Endothelial cell of umbilical vein (primary cell): ENCODE measurements around the gene RNF213. TPM values are rescaled to one million over a fixed set of nuclear protein-coding genes. Genes with fewer than 3 reads are reported as not detected.

Source experiments
- BruUV-seq: library from RNA; stranded (reverse); fragments of 400-500 nt; replicated peaks from 2 replicates; lab custom pipeline; 2021; lab: Mats Ljungman, UMichigan
- CTCF ChIA-PET: fragments of 300-600, 350-600 bp; sonication (Branson Sonifier 250); formaldehyde crosslinking; loops from one replicate; lab custom pipeline; 2021; ENCODE audit warnings: antibody characterized with exemption, inconsistent platforms; lab: Charles Lee
- POLR2A ChIA-PET: fragments of 300-600, 350-600 bp; sonication (Branson Sonifier 250); formaldehyde crosslinking; loops from one replicate; lab custom pipeline; 2021; ENCODE audit warnings: antibody characterized with exemption, inconsistent platforms; lab: Charles Lee
- DNase-seq: peaks from one replicate; pipeline ENCODE4 v3.0.0-alpha.2; 2011; ENCODE audit warnings: low read depth, low spot score
- FAIRE-seq: peaks from 2 replicates; lab custom pipeline; 2011; peaks lifted over from hg19 to GRCh38; lab: Jason Lieb, UNC
- H2AFZ ChIP-seq: 2 replicates; pipeline ENCODE4 v1.6.0; 2012; ENCODE audit warnings: low read depth, low read length, control low read depth, inconsistent platforms
- H3K27ac ChIP-seq: 2 replicates; pipeline ENCODE4 v1.5.1; 2011; ENCODE audit warnings: low read depth, mild to moderate bottlenecking, control low read depth, low read length, moderate library complexity; ENCODE audit not compliant: insufficient read depth
- H3K27me3 ChIP-seq, 2 experiments: 2 replicates each; pipeline versions ENCODE4 v1.6.0 to v1.6.1; 2011; ENCODE audit warnings: low read length in 2 of 2, mixed read lengths in 1 of 2; ENCODE audit not compliant: control insufficient read depth in 2 of 2, insufficient read depth in 2 of 2
- H3K36me3 ChIP-seq, 2 experiments: 2 replicates in 1 of 2; 3 replicates in 1 of 2; pipeline ENCODE4 v1.5.1; 2011; ENCODE audit warnings: low read length in 2 of 2, mild to moderate bottlenecking in 1 of 2, moderate library complexity in 1 of 2; ENCODE audit not compliant: control insufficient read depth in 2 of 2, insufficient read depth in 2 of 2; ENCODE audit errors: extremely low read depth in 1 of 2
- H3K4me1 ChIP-seq: 3 replicates; pipeline ENCODE4 v1.5.1; 2011; ENCODE audit warnings: mild to moderate bottlenecking, low read length; ENCODE audit not compliant: control insufficient read depth, insufficient read depth; ENCODE audit errors: extremely low read depth
- H3K4me2 ChIP-seq: 2 replicates; pipeline ENCODE4 v1.6.1; 2011; ENCODE audit warnings: low read length, control low read depth, mixed read lengths; ENCODE audit not compliant: insufficient read depth
- H3K4me3 ChIP-seq, 3 experiments: fragments of 200-600 bp in 1 of 3; sonication (generic), shearing (Covaris generic) in 1 of 3; replicated peaks in 1 of 3; 2 replicates each; pipeline ENCODE4 v1.5.1; 2011 to 2016; ENCODE audit warnings: control low read depth in 3 of 3, low read length in 3 of 3, mild to moderate bottlenecking in 2 of 3, inconsistent platforms in 1 of 3, low read depth in 1 of 3, moderate library complexity in 1 of 3; ENCODE audit not compliant: insufficient read depth in 1 of 3
- H3K79me2 ChIP-seq: 2 replicates; pipeline ENCODE4 v1.6.0; 2012; ENCODE audit warnings: low read length, inconsistent platforms; ENCODE audit not compliant: control insufficient read depth, insufficient read depth
- H3K9ac ChIP-seq: replicated peaks from 2 replicates; pipeline ENCODE3; 2011; ENCODE audit warnings: low read length, control low read depth; ENCODE audit not compliant: insufficient read depth; ENCODE audit errors: extremely low read depth
- H3K9me1 ChIP-seq: replicated peaks from 3 replicates; pipeline ENCODE4 v1.6.0; 2011; ENCODE audit warnings: mild to moderate bottlenecking, low read length; ENCODE audit not compliant: control insufficient read depth, insufficient read depth; ENCODE audit errors: extremely low read depth
- H3K9me3 ChIP-seq: replicated peaks from 2 replicates; pipeline ENCODE4 v1.5.1; 2012; ENCODE audit warnings: low read length, inconsistent platforms; ENCODE audit not compliant: control insufficient read depth, insufficient read depth
- H4K20me1 ChIP-seq: replicated peaks from 2 replicates; pipeline ENCODE3; 2011; ENCODE audit warnings: mild to moderate bottlenecking, low read length; ENCODE audit not compliant: control insufficient read depth, insufficient read depth; ENCODE audit errors: extremely low read depth
- CTCF ChIP-seq, 2 donors: IDR thresholded peaks; 1 replicate in 1 of 2; 2 replicates in 1 of 2; pipeline ENCODE4 v1.5.1; 2011; ENCODE audit warnings: low read length in 2 of 2, mild to moderate bottlenecking in 2 of 2, moderate library complexity in 2 of 2, control low read depth in 1 of 2, inconsistent platforms in 1 of 2, low read depth in 1 of 2; ENCODE audit not compliant: insufficient read depth in 1 of 2; ENCODE audit errors: extremely low read depth in 1 of 2
- EZH2 ChIP-seq: IDR thresholded peaks from 2 replicates; pipeline ENCODE4 v1.6.1; 2012; ENCODE audit warnings: borderline replicate concordance, low read depth, mild to moderate bottlenecking, moderate library complexity, low read length, inconsistent platforms; ENCODE audit not compliant: severe bottlenecking
- FOS ChIP-seq: IDR thresholded peaks from 2 replicates; pipeline ENCODE4 v1.6.1; 2011; ENCODE audit warnings: mild to moderate bottlenecking, low read length, moderate library complexity, borderline replicate concordance; ENCODE audit not compliant: insufficient read depth
- GATA2 ChIP-seq: IDR thresholded peaks from 2 replicates; pipeline ENCODE4 v1.7.0; 2011; ENCODE audit warnings: low read depth, mild to moderate bottlenecking, moderate library complexity, mixed read lengths, low read length; ENCODE audit not compliant: insufficient read length, insufficient read depth
- JUN ChIP-seq: IDR thresholded peaks from 2 replicates; pipeline ENCODE4 v1.6.1; 2011; ENCODE audit warnings: borderline replicate concordance, low read depth; ENCODE audit not compliant: insufficient read length, insufficient read depth
- MAX ChIP-seq: IDR thresholded peaks from 2 replicates; pipeline ENCODE4 v1.6.1; 2011; ENCODE audit not compliant: insufficient read depth, insufficient read length
- MYC ChIP-seq: IDR thresholded peaks from one replicate; pipeline ENCODE4 v1.6.1; 2011; ENCODE audit warnings: mild to moderate bottlenecking, low read depth, low read length
- POLR2A ChIP-seq: IDR thresholded peaks from 2 replicates; pipeline ENCODE4 v1.6.1; 2012; ENCODE audit warnings: low read depth, mild to moderate bottlenecking, control low read depth, low read length
- POLR2AphosphoS5 ChIP-seq: IDR thresholded peaks from 2 replicates; pipeline ENCODE4 v1.6.1; 2012; ENCODE audit warnings: low read depth, mild to moderate bottlenecking, control low read depth, low read length, moderate library complexity; ENCODE audit not compliant: insufficient read depth
- dilution Hi-C: fragments of 300-500 bp; cut with MboI; formaldehyde crosslinking; loops from one replicate; pipeline ENCODE4 v1.15.0; 2019; ENCODE audit warnings: low sequenced_read_pairs; ENCODE audit not compliant: extremely low pct_ligation_motif_present
- intact Hi-C: fragments of 100-400 bp; cut with micrococcal nuclease; formaldehyde crosslinking; loops from one replicate; pipeline ENCODE4 v1.10.0; 2022
- polyA plus RNA-seq, 4 experiments: library from polyadenylated mRNA; depleted of rRNA in 3 of 4; stranded (reverse) in 3 of 4; unstranded in 1 of 4; fragments of >200 nt; gene quantifications; 2 replicates each; pipeline versions ENCODE4 v1.2.1 to v1.2.3, GENCODE V29; 2011 to 2012; ENCODE audit warnings: missing spikeins in 1 of 4
- total RNA-seq: library from RNA; stranded (reverse); gene quantifications from 2 replicates; pipeline ENCODE4 v1.2.3, GENCODE V29; 2021

Gene RNF213
- total and polyA plus RNA-seq, 2 donors (not counting 3 experiments of a cell fraction or from before 2014, with no cell fraction given): 36.5 to 116 TPM

GRCh38 chr17:80402959-80403358, 142.3 kb downstream of the RNF213 start:
- Histone ChIP-seq H3K9me3 (no peaks in the 10 kb centered on the region), H3K4me1 (no peaks in the 10 kb centered on the region), H3K27ac (no peak overlapping the region), H3K27me3 (peaks cover 0 to 7% of the 10 kb centered on the region in 2 experiments), H2AFZ (no peak overlapping the region), H3K9me1 (no peaks in the 10 kb centered on the region), H3K79me2 (no peaks in the 10 kb centered on the region), H3K36me3 (no peaks in the 10 kb centered on the region), H3K4me3 (no peak overlapping the region), H3K9ac (no peak overlapping the region), H4K20me1 (no peaks in the 10 kb centered on the region), H3K4me2 (no peak overlapping the region)
- DNase-seq (no peak), FAIRE-seq (no peak)
- dilution Hi-C loops (no loop called here), intact Hi-C loops (no loop called here)
- BruUV-seq: no TSS peak
- TF ChIP-seq MYC: no peak
- TF ChIP-seq EZH2: no peak
- TF ChIP-seq CTCF (IDR thresholded peaks at IDR 0.05; ENCODE audit: extremely low read depth in 1 of 2, insufficient read depth in 1 of 2, low read depth in 1 of 2, low read length in 2 of 2): no peak
- POLR2A ChIA-PET: no interaction called here
- CTCF ChIA-PET: no interaction called here

GRCh38 chr17:80406146-80406545, 145.5 kb downstream of the RNF213 start:
- H3K4me3 ChIP-seq: no peak overlapping the region
- H3K27me3 ChIP-seq: peaks cover 0 to 7% of the 10 kb centered on the region in 2 experiments
- CTCF ChIA-PET: no interaction called here
- no peak overlapping the region for H3K4me2 ChIP-seq
- POLR2A ChIA-PET: no interaction called here
- H4K20me1 ChIP-seq: no peaks in the 10 kb centered on the region
- no peak overlapping the region for H3K9ac ChIP-seq
- DNase-seq (no peak), FAIRE-seq (no peak)
- BruUV-seq: no TSS peak
- dilution Hi-C loops (no loop called here), intact Hi-C loops (no loop called here)
- no peaks in the 10 kb centered on the region for H3K36me3 ChIP-seq
- H3K9me1 ChIP-seq: no peaks in the 10 kb centered on the region
- TF ChIP-seq MAX: no peak
- no peak for TF ChIP-seq POLR2AphosphoS5
- no peak for TF ChIP-seq CTCF (IDR thresholded peaks at IDR 0.05; ENCODE audit: extremely low read depth in 1 of 2, insufficient read depth in 1 of 2, low read depth in 1 of 2, low read length in 2 of 2)
- TF ChIP-seq POLR2A: no peak
- TF ChIP-seq GATA2: no peak
- TF ChIP-seq MYC: no peak
- TF ChIP-seq EZH2: no peak
- no peak for TF ChIP-seq JUN
- no peak for TF ChIP-seq FOS
- H2AFZ ChIP-seq: no peak overlapping the region
- no peak overlapping the region for H3K27ac ChIP-seq
- peaks cover 4% of the 10 kb centered on the region for H3K4me1 ChIP-seq
- no peaks in the 10 kb centered on the region for H3K9me3 ChIP-seq
- H3K79me2 ChIP-seq: no peaks in the 10 kb centered on the region
